GM21717 (cell line): ENCODE data around the gene TINAGL1.

ENCODE experiments used
- ATAC-seq: cut with Tn5 transposase; IDR thresholded peaks from one replicate; pipeline ENCODE4 v1.9.1; 2021; ENCODE audit warnings: mild to moderate bottlenecking, moderate library complexity; ENCODE audit not compliant: unreplicated experiment

The TINAGL1 gene

GRCh38 chr1:31567956-31568570 lies 8.3 kb upstream of the TINAGL1 start:
- no peak for ATAC-seq

DNA sequence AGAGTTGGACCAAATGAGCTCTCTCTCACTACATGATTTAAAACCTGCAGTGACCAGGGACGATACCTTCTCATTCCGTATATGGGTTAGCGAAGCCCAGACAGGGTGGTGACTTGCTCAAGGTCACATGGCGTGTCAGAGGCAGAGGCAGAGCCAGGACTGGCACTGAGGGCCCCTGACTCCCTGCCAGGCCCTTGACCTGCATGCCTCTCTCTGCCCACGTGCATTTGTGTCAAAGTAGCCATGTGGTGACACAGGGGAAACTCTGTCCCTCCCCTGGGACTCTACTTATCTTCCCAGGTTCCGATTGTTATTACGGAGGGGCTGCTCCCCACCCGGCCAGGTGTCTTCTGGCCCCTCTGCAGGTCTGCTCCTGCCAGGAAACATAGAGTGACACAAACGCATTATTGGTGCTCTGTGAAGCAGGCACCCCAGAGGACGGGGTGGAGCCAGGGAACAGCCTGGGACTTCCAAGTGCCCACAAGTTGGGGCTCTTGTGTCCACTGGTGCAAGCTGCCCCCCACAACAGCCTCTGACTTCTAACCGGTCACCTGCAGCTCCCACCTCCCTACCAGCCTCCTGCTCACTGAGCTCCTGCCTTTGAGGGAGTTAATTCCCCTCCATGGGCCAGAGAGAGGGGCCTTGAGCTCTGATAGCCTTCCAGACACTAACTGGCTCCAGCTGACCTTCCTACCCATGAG lies 7.3 kb upstream of the TINAGL1 start:
- ATAC-seq: no peak

DNA sequence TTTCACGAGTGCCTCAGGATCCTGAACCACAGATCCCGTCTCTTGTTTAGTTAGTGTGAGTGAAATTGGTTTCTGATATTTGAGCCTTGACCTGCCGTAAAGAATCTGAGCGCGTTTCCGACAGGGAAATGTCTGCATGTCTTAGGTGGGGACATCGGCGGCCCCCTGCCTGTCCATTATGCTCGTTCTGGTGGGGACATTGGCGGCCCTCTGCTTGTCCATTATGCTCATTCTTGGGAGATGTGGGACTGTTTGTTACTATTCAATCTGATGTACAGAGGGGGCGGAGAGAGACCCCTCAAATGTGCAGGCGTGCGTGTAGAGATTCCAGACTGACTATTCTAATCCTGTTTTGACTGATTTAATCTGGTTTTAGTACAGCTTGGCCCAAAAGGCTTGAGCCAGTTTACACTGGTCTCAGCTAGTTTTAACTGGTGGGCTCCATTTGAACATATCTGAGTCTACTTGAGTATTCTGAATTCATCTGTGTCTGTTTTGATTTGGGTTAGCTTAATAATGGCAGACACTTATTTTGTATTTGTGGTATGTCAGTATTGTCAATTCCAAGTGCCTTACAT lies 6.6 kb upstream of the TINAGL1 start:
- ATAC-seq: no peak

DNA sequence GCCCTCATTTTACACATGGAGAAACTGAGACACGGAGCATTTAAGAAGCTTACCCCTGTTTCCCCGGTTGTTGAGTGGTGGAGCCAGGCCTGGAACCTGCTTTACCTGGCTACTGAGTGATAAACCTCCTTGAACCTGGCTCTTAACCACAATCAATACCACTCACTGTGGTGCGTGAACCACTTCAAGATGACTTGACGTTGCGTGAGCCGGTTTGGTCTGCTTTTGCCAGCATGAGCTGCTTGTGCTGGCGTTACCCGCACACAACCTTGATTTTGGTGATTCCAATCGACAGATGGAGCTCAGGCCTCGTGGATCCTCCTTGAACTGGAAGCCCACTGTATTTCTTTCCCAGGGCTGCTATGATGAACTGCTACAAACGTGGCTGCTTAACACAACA lies 6.1 kb upstream of the TINAGL1 start:
- ATAC-seq: no peak

GRCh38 chr1:31570906-31571305 lies 5.4 kb upstream of the TINAGL1 start:
- ATAC-seq: no peak

DNA sequence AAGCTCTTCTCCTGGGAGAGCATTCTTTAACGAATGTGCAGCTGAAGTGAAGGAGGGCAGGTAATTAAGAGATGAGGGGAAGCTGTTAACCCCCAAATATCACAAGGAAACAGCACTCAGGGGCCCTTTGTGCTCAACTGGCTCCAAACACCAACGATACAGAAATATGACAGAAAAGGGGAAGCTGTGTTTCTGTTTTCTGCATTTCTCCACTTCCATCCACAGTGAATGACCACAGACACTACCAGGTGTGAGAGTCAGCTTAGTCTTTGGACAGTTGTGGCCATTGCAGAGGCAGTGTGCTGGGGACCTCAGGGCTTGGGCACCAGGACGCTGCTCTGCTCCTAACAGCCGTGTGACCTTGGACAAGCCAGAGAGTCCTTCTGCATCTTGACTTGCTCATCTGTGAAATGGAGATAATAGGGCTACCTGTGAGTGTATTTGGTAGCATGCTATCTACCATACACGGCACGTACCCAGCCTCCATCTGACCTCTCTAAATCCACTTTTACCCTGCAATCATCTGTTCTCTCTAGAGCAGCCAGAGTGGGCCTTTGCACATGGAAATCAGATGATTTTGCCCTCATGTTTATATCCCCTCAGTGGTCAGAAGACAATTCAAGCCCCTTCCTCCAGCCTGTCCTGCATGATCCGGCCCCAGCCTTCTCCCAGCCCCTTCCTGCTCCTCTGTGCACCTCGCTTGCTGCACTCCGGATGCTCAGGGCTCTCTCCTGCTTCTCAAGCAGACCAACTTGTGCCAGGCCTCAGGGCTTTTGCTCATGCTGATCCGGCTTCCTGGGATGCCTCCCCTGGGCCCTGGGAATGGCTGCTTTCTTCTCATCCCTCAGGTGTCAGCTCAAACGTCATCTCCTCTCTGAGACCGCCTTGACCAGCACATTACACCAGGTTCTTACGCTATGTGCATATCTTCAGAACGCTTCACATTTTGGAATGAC lies 4.7 kb upstream of the TINAGL1 start:
- no peak for ATAC-seq

DNA sequence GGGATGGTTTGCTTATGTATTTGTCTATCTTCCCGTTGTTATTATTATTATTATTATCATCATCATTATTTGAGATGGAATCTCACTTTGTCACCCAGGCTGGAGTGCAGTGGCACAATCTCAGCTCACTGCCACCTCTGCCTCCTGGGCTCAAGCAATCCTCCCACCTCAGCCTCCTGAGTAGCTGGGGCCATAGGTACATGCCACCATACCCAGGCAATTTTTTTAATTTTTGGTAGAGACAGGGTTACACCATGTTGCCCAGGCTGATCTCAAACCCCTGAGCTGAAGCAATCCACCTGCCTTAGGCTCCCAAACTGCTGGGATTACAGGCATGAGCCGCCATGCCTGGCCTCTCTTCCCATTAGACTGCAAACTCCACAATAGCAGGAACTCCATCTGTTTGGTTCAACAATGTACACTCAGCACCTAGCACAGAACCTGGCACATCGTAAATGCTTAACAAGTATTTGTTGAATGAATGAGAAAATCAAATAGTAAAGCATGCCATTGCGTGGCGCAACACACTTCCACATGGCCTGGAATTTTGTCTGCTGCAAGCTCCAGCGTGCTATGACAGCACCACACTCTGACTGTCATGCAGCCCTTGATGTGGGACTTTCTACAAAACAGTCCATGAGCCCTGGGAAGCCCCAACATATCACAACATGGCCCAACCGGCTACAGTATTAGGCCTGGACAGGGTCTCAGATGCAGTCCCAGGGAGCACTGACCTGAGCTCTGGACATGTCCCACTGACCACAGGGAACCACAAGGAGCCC lies 3.8 kb upstream of the TINAGL1 start:
- ATAC-seq: no peak

- ATAC-seq: no peak
Measured at GRCh38 chr1:31573261-31573660, 3.1 kb upstream of the TINAGL1 start.

GRCh38 chr1:31574749-31575368 lies 1.5 kb upstream of the TINAGL1 start:
- no peak for ATAC-seq

- no peak for ATAC-seq
Measured at GRCh38 chr1:31575369-31576140, 760 bp upstream of the TINAGL1 start.

- no peak for ATAC-seq
Measured at GRCh38 chr1:31576743-31577455, 584 bp downstream of the TINAGL1 start.

GRCh38 chr1:31577515-31578192 lies 1.3 kb downstream of the TINAGL1 start:
- ATAC-seq: no peak

- no peak for ATAC-seq
Measured at GRCh38 chr1:31579374-31579773, 3.1 kb downstream of the TINAGL1 start.

GRCh38 chr1:31580513-31580870 lies 4.2 kb downstream of the TINAGL1 start:
- no peak for ATAC-seq

DNA sequence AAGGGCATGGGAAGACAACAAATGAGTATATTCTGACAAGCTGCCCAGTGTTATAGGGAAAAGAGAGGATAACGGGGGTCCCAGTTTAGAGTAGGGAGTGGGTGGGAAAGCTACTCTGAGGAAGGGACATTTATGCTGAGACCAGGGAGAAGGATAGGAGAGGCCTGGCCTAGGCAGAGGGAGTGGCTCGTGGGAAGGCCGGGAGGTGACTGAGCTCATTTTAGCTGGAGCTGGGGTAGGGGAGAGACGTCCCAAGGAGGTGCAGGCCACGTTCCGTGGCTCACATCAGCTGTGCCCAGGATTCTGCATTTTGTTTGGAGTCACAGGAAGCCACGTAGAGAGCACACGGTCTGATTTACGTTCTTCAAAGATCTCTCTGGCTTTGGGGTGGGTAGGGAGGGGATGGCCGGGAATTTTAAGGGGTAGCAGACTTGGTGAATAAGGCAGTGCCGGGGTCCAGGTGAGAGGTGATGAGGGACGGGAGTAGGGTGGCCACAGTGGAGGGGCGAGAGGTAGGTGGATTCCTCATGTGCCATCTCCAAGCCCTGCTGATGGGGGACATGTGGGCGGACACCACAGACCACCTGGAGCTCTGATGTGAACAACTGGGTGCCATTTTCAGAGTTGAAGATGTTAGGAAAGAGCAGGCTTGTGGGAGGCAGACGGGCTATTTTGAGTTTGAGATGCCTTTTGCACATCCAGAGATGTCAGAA lies 4.7 kb downstream of the TINAGL1 start:
- no peak for ATAC-seq

DNA sequence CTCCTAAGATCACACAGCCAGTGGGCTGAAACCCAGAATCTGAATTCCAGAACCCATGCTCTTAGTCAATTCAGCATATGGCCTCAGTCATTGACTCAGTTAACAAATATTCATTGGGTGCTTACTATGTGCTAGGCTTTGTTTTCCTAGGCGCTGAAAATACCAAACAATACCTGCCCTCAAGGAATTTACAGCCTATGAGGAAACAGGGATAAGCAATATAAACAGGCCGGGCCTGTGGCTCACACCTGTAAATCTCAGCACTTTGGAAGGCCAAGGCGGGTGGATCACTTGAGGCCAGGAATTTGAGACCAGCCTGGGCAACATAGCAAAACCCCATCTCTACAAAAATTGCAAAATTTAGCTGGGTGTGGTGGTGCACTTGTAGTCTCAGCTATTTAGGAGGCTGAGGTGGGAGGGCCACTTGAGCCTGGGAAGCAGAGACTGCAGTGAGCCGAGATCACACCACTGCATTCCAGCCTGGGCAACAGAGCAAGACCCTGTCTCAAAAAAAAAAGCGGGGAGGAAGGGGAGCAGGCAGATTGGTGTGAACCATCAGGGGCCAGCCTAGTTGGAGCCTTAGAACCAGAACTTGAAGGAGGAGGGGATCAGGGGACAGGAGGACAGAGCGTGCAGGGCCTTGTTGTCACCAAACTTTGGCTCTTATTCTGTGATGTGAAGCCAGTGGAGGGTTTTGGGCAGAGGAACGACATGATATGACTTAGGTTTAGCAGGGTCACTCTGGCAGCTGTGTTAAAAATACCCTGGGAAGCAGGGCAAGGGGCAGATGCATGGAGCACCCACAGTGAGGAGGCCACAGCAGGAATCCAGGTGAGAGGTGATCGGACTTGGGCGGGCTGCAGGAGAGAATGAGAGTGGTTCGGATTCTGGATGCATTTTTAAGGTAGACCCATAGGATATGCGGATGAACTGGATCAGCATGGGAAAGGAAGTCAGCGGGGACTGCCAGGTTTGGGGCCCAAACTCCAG lies 5.8 kb downstream of the TINAGL1 start:
- no peak for ATAC-seq
